IgD-negative memory B cell (primary cell): ENCODE results near the gene RRAS2. TPM values are rescaled to one million over a fixed set of nuclear protein-coding genes. Genes with fewer than 3 reads are reported as not detected.
"Not testable (repeated sequence)": the region's sequence is repeated elsewhere in the genome, so short reads cannot be mapped to it uniquely, and the experiment has no call there.

Source experiments
- H3K27ac Mint-ChIP-seq, 3 donors: one replicate each; pipeline ENCODE4 v1.8.0; 2020 to 2022; ENCODE audit warnings: mild to moderate bottlenecking in 3 of 3, mixed read lengths in 3 of 3, moderate library complexity in 1 of 3
- H3K27me3 Mint-ChIP-seq: one replicate; pipeline ENCODE4 v1.8.0; 2021; ENCODE audit warnings: mixed read lengths
- H3K36me3 Mint-ChIP-seq: one replicate; pipeline ENCODE4 v1.8.0; 2020; ENCODE audit warnings: mild to moderate bottlenecking, mixed read lengths
- H3K4me1 Mint-ChIP-seq, 3 donors: one replicate each; pipeline ENCODE4 v1.8.0; 2020 to 2022; ENCODE audit warnings: mixed read lengths in 3 of 3, mild to moderate bottlenecking in 1 of 3
- H3K4me3 Mint-ChIP-seq, 4 donors: one replicate each; pipeline ENCODE4 v1.8.0; 2020 to 2022; ENCODE audit warnings: mild to moderate bottlenecking in 4 of 4, mixed read lengths in 4 of 4, moderate library complexity in 3 of 4
- H3K9me3 Mint-ChIP-seq, 3 donors: one replicate each; pipeline ENCODE4 v1.8.0; 2020 to 2021; ENCODE audit warnings: mixed read lengths in 3 of 3, mild to moderate bottlenecking in 1 of 3
- polyA plus RNA-seq: library from polyadenylated mRNA; unstranded; fragments of 300-500 nt; fragmentation: Illumina TruSeq; gene quantifications from one replicate; pipeline ENCODE4 v1.2.3, GENCODE V29; 2021

RRAS2 gene
- polyA plus RNA-seq: 80.3 TPM

- H3K4me3 Mint-ChIP-seq: peak within 1 kb of the TSS; percentile 91 to 99 (median 96)
- H3K27me3 Mint-ChIP-seq: no peaks in the 10 kb centered on the region
- peak within 1 kb of the TSS; percentile 74 to 93 (median 87) for H3K27ac Mint-ChIP-seq
- H3K36me3 Mint-ChIP-seq: no peaks in the 10 kb centered on the region
- peaks cover 31 to 35% (median 33%) of the 10 kb centered on the region in 3 donors for H3K4me1 Mint-ChIP-seq
- no peaks in the 10 kb centered on the region for H3K9me3 Mint-ChIP-seq
Measured at GRCh38 chr11:14358729-14359439, at the start of gene RRAS2. Gene RRAS2, minus strand, starts transcription at chr11:14359183. Its CDS starts 313 bp downstream, at chr11:14358870.

- Mint-ChIP-seq H3K27ac (no peak overlapping the region), H3K4me3 (no peak overlapping the region), H3K27me3 (peaks cover 2% of the 10 kb centered on the region), H3K9me3 (no peaks in the 10 kb centered on the region), H3K4me1 (peaks cover 0 to 6% (median 1%) of the 10 kb centered on the region in 3 donors), H3K36me3 (peaks cover 1% of the 10 kb centered on the region)
Measured at GRCh38 chr11:14408612-14409011, 49.6 kb upstream of the RRAS2 start.

GRCh38 chr11:14406116-14406515 lies 47.1 kb upstream of the RRAS2 start:
- H3K4me3 Mint-ChIP-seq, H3K27me3 Mint-ChIP-seq, H3K9me3 Mint-ChIP-seq, H3K36me3 Mint-ChIP-seq, H3K4me1 Mint-ChIP-seq: not testable (repeated sequence)
- H3K27ac Mint-ChIP-seq: peak overlapping the region in 1 of 3 donors; percentile 63

- H3K27me3 Mint-ChIP-seq, H3K4me3 Mint-ChIP-seq, H3K4me1 Mint-ChIP-seq, H3K27ac Mint-ChIP-seq, H3K9me3 Mint-ChIP-seq, H3K36me3 Mint-ChIP-seq: not testable (repeated sequence)
Measured at GRCh38 chr11:14403528-14403927, 44.5 kb upstream of the RRAS2 start.

GRCh38 chr11:14399087-14399486 lies 40.1 kb upstream of the RRAS2 start:
- H3K27me3 Mint-ChIP-seq: no peaks in the 10 kb centered on the region
- H3K9me3 Mint-ChIP-seq: no peaks in the 10 kb centered on the region
- H3K27ac Mint-ChIP-seq: no peak overlapping the region
- no peaks in the 10 kb centered on the region for H3K36me3 Mint-ChIP-seq
- peaks cover 0 to 2% (median 0%) of the 10 kb centered on the region in 3 donors for H3K4me1 Mint-ChIP-seq
- H3K4me3 Mint-ChIP-seq: no peak overlapping the region

- peaks cover 0 to 2% (median 0%) of the 10 kb centered on the region in 3 donors for H3K4me1 Mint-ChIP-seq
- no peaks in the 10 kb centered on the region for H3K27me3 Mint-ChIP-seq
- no peak overlapping the region for H3K4me3 Mint-ChIP-seq
- H3K27ac Mint-ChIP-seq: no peak overlapping the region
- H3K9me3 Mint-ChIP-seq: no peaks in the 10 kb centered on the region
- H3K36me3 Mint-ChIP-seq: no peaks in the 10 kb centered on the region
Measured at GRCh38 chr11:14396273-14396672, 37.3 kb upstream of the RRAS2 start.

DNA sequence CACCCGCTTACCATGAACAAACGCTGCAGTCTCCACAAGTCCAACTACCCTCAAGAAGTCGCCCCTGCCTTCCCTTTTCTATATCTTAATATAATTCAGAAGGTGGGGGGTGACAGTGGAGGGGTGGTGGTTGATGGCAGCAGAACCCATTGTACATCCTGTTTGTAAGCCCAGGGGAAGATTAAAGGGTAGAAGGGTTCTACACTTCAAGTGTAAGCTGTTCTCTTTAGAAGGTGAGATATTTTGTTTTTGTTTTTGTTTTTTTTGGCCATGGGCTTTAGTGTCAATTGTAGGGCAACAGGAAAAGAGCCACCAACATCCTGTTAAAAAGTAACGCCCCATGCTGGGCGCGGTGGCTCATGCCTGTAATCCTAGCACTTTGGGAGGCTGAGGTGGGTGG lies 34.9 kb upstream of the RRAS2 start:
- no peak overlapping the region for H3K27ac Mint-ChIP-seq
- no peaks in the 10 kb centered on the region for H3K36me3 Mint-ChIP-seq
- H3K27me3 Mint-ChIP-seq: no peaks in the 10 kb centered on the region
- H3K4me3 Mint-ChIP-seq: peak overlapping the region in 1 of 4 donors; percentile 27
- H3K9me3 Mint-ChIP-seq: no peaks in the 10 kb centered on the region
- peaks cover 0 to 3% (median 2%) of the 10 kb centered on the region in 3 donors for H3K4me1 Mint-ChIP-seq

- no peaks in the 10 kb centered on the region for H3K36me3 Mint-ChIP-seq
- H3K27me3 Mint-ChIP-seq: no peaks in the 10 kb centered on the region
- no peak overlapping the region for H3K27ac Mint-ChIP-seq
- no peak overlapping the region for H3K4me3 Mint-ChIP-seq
- peaks cover 0 to 3% (median 2%) of the 10 kb centered on the region in 3 donors for H3K4me1 Mint-ChIP-seq
- H3K9me3 Mint-ChIP-seq: no peaks in the 10 kb centered on the region
Measured at GRCh38 chr11:14393129-14393528, 34.1 kb upstream of the RRAS2 start.

DNA sequence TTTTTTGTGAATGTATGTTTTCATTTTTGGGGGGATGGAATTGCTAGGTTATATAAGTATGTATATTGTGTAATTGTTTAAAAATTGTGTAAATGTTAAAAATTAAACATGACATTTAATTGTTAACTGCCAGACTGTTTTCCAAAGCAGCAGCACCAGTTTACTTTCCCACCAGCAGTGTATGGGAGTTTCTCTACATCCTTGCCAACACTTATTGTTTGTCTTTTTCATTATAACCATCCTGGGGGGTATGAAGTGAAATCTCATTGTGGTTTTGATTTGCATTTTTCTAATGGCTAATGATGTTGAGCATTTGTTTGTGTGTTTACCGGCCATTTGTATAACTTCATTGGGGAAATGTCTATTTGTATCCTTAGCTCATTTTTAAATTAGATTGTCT lies 31.7 kb upstream of the RRAS2 start:
- H3K4me1 Mint-ChIP-seq: peaks cover 0 to 3% (median 0%) of the 10 kb centered on the region in 3 donors
- no peaks in the 10 kb centered on the region for H3K27me3 Mint-ChIP-seq

DNA sequence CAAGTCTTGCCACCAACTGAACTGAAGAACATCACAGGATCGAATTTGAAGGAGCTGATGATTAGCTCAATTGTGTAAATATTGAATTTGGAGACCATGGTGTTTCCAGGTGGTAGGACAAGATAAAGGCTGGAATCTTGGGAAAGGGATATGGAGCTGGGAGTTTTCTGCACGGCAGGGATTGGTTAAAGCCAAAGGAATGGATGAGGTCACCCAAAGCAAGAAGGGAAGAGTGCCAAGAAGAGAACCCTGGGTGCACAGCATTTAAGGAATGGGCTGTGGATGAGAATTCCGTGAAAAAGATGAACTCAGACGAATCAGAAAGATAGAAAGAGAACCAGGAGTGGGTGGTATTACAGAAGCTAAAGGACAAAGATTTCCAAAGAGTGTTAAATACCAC lies 29.4 kb upstream of the RRAS2 start:
- Mint-ChIP-seq H3K4me1 (peaks cover 0 to 3% (median 0%) of the 10 kb centered on the region in 3 donors), H3K4me3 (no peak overlapping the region), H3K36me3 (no peaks in the 10 kb centered on the region), H3K9me3 (no peaks in the 10 kb centered on the region), H3K27ac (no peak overlapping the region), H3K27me3 (no peaks in the 10 kb centered on the region)

More for the DNA sequence above, 31.7 kb upstream of the RRAS2 start:
- Mint-ChIP-seq H3K9me3 (no peaks in the 10 kb centered on the region), H3K27ac (no peak overlapping the region), H3K36me3 (no peaks in the 10 kb centered on the region), H3K4me3 (no peak overlapping the region)

DNA sequence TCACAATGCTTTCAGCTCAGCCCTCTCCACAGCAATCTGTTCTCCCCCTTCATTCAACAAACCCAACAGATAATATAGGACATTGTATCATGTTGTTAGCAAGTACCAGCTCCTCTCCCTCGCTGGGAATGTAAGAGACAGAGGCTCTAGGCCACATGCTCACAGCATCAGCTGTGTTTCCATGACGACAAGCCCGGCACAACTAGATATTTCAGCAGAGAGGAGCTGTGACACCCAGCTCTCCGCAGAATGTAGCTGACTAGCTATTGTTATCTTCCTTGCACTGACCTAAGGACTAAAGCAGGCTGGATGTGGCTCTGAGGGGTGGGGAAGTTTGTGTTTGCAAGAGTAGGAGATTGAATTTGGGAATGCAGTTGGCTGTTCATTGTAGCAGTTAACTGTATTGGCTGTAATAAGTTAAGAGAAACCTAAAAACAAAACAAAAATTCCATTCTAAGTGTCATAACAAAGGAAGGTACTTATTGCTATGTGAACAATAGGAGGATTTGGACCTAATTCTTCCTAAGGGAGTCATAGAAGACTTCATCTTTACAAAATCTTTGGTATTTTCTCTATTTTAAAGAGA lies 28.0 kb upstream of the RRAS2 start:
- Mint-ChIP-seq H3K4me3 (no peak overlapping the region), H3K4me1 (peaks cover 0 to 3% (median 0%) of the 10 kb centered on the region in 3 donors), H3K9me3 (no peaks in the 10 kb centered on the region), H3K27ac (peak overlapping the region in 1 of 3 donors; percentile 4), H3K27me3 (no peaks in the 10 kb centered on the region), H3K36me3 (no peaks in the 10 kb centered on the region)

DNA sequence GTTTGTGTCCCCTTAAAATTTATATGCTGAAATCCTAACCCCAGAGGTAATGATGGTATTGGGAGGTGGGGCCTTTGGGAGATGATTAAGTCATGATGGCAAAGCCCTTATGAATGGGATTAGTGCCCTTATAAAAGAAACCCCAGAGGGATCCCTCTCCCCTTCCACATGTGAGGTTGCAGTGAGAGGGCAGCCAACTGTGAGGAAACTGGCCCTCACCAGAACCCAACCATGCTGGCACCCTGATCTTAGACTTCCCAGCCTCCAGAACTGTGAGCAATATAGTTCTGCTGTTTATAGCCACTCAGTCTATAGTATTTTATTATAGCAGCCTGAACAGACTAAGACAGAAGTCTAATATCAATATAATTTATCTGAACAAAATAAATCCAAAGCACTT lies 27.1 kb upstream of the RRAS2 start:
- no peak overlapping the region for H3K27ac Mint-ChIP-seq
- H3K9me3 Mint-ChIP-seq: no peaks in the 10 kb centered on the region
- no peaks in the 10 kb centered on the region for H3K27me3 Mint-ChIP-seq
- H3K4me3 Mint-ChIP-seq: no peak overlapping the region
- H3K4me1 Mint-ChIP-seq: peaks cover 0 to 4% (median 3%) of the 10 kb centered on the region in 3 donors
- H3K36me3 Mint-ChIP-seq: no peaks in the 10 kb centered on the region

GRCh38 chr11:14384338-14384737 lies 25.4 kb upstream of the RRAS2 start:
- Mint-ChIP-seq H3K9me3 (no peaks in the 10 kb centered on the region), H3K4me3 (no peak overlapping the region), H3K27me3 (no peaks in the 10 kb centered on the region), H3K27ac (peak overlapping the region in 1 of 3 donors; percentile 23), H3K36me3 (no peaks in the 10 kb centered on the region), H3K4me1 (peaks cover 0 to 6% (median under 1%) of the 10 kb centered on the region in 3 donors)

DNA sequence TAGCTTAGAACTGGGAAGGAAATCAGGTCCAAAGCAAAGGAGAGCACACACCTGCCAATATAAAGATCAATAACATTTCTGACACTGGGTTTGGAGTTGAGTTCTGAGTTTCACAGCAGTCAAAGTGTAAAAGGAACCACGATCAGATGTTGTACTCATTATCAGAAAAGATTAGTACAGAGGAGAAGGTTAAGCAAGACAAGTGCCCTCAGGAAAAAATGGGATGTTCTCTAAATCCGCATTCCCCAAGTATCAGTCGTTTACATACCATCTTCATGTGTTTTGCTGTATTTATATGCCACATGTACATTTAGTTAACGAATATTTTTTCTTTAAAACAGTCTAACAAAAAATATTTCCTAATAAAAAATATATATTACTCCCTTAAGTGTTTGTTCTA lies 23.0 kb upstream of the RRAS2 start:
- Mint-ChIP-seq H3K4me1 (peaks cover 0 to 8% (median 1%) of the 10 kb centered on the region in 3 donors), H3K4me3 (peak overlapping the region; percentile 82 to 85 (median 82)), H3K36me3 (no peaks in the 10 kb centered on the region), H3K9me3 (no peaks in the 10 kb centered on the region), H3K27me3 (peaks cover 4% of the 10 kb centered on the region), H3K27ac (peak overlapping the region in 1 of 3 donors; percentile 82)

DNA sequence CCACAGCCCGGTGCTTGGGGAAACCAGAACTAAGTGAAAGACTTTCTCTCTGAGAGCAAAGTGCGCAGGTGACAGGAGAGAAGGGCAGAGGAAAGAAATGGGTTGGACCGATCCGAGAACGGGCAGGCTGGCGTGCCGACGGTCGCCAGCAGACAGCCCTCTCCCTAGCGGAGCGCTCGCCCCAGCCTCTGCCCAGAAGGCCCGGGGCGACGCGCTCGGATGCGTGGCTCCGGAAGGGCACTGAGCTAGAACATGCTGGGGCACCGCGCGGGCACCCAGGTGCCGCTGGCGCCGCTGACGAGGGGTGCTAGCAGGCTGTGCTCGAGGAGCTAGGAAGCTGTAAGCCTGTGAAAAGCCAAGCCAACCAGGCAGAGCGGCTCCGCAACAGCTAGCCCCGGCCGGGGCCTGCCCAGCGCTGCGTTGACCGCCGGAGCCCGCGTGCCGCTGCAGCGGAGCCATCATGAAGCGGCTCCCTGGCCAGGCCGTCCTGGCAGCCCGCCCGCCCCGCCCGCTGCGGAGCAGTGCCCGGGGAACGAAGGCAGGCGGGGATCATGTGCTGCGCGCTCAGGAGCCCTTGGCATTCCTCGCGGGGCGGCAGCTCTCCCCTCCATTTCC lies 22.1 kb upstream of the RRAS2 start:
- H3K4me1 Mint-ChIP-seq: peaks cover 0 to 8% (median 1%) of the 10 kb centered on the region in 3 donors
- peak overlapping the region in 2 of 3 donors; percentile 66 to 82 for H3K27ac Mint-ChIP-seq
- peaks cover 4% of the 10 kb centered on the region for H3K27me3 Mint-ChIP-seq
- H3K4me3 Mint-ChIP-seq: peak overlapping the region; percentile 82 to 88 (median 86)
- H3K36me3 Mint-ChIP-seq: no peaks in the 10 kb centered on the region
- H3K9me3 Mint-ChIP-seq: no peaks in the 10 kb centered on the region
